ENCODE data around the gene CAPN8.

Gene CAPN8

DNA sequence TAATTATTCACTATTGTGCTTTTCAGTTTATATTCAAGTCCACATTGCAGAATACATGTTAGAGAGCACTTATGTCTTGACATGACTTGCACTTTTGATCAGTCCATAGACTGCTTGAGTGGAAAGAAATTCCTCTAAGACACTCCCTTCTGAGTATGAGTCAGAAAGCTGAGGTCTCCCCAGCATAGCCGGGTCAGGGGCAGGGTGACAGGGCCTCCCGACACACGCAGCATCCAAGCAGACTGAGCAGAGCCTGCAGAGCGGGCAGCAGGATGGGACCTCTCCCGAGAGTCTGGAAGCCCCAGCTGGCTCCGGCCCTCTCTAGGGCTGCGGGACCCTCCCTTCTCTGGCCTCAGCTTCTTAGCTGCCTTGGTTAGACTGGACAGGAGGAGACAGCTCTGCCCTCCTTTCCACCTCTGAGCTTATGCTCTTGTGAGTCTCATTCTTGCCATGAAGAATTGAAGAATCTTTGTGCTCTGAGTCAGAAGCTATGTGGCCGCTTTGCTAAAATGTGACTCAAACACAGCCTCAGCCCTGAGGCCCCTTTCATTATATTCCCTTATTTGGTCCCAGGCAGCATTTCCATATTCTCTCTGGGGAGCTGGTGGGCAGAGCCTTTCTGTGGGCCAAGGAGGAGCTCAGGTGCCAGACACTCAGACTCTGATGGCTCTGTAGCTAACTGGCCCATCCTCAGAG is 35.6 kb upstream of the CAPN8 start:
- DNase-seq, result no peak

DNA sequence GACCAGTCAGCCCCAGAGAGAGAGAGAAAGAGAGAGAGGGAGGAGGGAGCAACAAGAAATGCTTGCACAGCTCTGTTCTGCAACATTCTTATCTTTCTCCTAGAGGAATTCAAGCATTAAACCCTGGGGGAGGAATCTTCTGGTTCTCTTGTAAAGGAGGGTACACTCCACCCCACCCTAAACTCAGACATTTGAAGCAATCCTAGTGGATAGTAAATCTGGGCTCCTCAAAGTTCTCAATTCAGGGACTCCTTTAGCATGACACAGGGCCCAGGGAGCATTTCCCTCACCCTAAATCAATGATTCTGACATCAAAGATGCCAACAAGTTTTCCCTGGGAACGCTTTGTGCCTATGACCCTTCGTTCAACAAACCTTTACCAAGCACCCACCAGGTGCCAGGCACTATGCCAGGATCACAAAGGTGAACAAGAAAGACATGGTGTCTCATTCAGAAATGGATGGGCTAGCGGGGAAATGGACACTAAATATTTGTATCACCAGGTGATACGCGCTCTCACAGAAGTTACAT is 35.0 kb upstream of the CAPN8 start:
- DNase-seq, result no peak

DNA sequence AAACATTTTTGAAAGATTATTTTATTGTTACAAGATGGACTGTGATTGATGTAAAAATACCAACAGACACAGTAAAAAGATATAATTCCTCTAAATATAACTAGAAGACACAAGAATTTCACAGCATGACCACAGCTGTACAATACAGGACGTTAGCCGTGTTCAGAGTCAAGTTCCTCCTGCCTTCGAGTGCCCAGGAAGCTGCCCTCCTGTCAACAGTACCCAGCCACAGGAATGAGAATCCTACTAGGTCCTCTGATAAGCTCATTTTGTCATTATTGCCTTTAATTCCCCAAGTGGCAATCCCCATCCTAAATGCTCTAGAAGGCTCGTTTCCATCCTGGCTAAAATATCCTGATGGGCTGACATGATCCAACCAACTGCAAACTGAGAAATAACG is 30.4 kb upstream of the CAPN8 start:
- no peak for DNase-seq

DNA sequence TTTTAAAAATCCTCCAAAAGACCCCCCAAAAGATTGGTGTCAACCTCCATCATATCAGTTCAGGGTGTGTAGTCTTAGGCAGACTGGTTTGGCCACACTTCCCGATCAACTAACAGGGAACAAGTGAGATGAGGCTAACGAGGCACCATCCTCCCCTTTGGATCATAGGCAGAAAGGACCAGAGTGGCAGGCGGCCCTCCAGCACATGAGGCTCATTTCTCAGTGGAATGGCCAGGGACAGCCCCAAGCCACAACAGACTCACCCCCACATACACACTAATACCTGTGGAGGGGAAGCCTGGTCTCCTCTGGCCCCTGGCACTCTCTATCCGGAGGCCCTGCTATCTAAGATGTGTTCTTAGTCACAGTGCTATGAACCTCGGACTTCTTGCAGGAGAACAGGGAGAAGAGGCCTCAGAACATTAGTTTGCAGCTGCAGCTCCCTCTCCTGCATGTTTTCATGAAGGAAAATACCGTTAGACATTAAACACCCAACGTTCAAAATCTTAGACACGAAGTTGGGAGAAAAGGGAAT is 29.6 kb upstream of the CAPN8 start:
- DNase-seq, result no peak

DNA sequence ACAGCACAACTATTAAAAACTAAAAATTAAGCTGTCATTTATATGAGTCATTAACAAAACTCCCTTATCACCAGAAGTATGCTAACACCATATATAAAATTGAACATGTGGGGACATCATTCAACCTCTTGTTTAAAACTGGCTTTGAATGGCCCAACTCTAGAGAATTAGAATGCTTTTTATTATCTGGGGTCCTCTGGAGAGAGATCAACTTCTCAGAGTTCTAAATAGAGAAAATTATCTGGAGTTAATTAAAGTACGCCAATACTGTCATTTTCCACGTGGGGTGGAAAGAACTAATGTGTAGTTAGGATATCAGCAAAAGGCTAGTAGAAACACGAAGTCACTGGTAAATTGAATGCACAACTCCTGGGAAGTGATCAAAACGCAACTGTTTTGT is 25.6 kb upstream of the CAPN8 start:
- DNase-seq, result no peak

DNA sequence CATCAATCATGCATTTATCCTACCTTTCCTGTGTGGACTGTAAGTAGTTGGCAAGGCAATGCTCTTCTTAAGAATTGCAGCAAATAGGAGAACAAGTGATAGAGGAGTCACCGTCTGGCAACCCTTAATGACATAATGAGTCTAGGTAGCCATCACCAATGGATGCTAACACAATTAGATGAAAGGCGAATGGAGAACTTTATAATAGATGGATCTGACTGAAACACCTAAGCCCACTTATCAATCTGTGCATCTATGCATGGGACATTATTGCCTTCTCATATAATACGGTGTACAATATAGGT is 18.9 kb upstream of the CAPN8 start:
- no peak for DNase-seq

DNA sequence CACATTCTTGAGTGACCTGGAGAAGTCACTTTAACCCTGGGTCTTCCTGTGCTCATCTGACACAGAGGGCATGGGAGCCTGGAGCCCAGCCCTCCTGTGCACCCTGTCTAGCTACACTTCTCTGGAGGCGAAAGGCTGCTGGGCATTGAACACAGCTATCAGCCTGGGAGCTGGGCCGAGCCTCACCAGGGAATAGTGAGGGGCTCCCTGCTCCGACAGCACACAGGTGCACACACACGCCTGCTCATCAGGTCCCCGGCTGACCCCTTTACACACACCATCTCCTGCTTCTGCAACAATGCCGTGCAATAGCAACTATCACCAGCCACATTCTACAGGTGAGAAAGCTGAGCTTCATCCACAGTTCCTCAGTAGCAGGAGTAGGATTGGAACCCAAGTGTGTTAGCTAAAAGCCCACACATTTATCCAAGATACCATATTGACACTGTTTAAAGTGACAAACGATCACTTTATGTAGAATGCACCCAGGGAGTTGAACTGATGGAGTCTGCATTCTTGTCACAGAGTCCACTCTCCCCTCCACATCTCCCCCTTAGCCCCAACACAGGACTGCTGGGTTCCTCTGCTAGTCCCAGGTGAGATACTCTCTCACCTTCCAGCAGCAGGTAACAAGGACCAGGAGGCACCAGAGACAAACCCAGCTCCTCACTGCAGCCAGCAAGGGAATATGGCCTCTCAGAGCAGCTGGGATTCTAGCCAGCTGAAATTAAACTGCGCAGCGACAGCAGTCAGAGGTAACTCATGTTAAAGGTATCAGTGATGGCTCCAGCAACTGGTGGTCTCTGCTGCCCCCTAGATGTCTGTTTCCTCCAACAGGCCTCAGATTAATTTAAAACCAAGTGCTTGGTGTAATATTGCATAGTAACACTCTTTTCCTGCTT is 18.3 kb upstream of the CAPN8 start:
- DNase-seq, result peak; percentile 44

DNA sequence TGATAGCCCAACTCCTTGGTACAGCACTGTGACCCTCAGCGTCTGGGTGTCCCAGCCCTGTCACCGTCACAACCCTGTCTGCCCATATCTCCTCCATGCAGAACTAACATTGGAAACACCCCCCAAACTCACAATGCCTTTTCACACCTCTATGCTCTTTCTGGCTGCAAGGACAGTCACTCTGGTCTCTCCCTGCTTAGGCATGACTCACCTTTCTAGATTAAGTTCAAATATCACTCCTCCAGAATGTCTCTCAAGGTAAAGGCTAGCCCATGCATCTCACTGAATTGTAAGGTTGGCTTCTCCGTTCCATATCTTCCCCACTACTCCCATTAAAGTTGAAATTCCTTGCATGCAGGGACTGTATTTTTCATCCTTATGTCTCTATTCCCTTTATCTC is 17.0 kb upstream of the CAPN8 start:
- DNase-seq, result no peak

DNA sequence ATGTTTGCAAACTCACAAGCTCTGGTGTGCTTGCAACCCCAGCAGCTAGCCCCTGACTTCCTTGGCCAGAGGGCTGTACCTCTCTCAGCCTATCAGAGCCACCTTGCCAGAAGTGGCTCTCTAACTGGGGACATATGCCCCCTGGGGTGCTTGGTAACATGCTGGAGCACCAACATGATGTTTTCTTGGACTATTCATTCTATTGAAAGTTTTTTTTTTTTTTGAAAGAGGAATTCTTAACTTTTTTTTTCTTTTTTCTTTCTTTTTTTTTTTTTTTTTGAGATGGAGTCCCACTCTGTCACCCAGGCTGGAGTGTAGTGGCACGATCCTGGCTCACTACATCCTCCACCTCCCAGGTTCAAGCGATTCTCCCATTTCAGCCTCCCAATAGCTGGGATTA is 14.7 kb upstream of the CAPN8 start:
- no peak for DNase-seq

DNA sequence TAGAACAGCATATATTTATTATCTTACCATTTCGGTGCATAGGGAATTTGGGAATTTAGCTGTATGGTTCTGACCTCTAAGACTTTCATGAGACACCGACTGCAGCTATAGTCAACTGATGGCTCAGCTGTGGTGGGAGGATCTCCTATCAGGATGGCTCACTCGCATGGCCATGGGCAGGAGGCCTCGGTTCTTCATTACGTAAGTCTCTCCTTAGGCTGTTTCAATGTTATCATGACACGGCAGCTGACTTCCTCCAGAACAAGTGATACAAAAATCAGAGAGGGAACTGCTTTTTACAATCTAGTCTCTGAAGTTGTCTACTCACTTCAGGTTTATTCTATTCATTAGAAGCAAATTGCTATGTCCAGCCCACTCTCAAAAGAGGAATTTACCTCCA is 13.3 kb upstream of the CAPN8 start:
- no peak for DNase-seq

DNA sequence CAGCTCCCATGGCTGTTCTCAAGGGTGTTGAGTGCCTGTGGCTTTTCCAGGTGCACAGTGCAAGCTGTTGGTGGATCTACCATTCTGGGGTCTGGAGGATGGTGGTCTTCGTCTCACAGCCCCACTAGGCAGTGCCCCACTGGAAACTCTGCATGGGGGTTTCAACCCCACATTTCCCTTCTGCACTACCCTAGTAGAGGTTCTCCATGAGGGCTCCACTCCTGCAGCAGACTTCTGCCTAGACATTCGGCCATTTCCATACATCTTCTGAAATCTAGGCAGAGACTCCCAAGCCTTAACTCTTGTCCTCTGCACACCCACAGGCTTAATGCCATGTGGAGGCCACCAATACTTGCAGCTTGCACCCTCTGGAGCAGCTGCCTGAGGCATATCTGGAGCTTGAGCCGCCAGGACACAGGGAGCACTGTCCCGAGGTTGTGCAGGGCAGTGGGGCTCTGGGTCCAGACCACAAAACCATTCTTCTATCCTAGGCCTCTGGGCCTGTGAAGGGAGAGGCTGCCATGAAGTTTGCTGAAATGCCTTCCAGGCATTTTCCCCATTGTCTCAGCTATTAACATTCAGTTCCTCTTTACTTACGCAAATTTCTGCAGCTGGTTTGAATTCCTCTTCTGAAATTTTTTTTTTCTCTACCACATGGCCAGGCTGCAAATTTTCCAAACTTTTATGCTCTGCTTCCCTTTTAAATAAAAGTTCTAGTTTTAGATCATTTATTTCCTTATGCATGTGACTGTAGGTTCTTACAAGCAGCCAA is 8.8 kb upstream of the CAPN8 start:
- DNase-seq, result no peak

DNA sequence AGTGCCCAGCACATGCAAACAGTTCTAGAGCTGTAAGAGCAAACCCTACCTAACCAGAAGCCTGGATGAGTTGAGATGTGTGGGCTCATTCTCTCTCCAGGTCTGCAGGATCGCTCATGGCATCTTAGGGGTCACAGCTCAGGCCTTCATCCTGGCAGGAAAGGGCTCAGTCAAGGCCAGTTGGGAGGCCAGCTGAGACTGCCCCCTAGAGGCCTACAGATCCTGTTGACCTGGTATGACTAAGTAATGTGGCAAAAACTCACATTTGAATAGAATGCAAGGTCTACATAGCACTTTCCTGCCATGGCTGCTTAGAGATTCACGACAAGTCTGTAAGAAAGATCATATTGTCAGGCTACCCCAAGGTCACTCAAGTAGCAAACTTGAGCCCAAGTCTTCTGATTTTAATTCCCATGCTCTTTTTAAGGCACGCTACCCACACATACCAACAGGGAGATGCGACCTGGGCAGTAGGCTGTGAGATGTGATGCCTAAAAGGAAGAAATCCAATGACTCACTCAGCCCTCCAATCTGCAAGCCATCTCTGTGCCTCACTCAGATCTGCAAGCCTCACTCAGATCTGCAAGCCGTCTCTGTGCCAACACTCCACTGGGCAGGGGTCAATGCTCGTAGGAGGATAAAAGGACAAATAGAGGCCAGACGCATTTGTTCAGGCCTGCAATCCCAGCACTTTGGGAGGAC is 5.1 kb upstream of the CAPN8 start:
- no peak for DNase-seq

DNA sequence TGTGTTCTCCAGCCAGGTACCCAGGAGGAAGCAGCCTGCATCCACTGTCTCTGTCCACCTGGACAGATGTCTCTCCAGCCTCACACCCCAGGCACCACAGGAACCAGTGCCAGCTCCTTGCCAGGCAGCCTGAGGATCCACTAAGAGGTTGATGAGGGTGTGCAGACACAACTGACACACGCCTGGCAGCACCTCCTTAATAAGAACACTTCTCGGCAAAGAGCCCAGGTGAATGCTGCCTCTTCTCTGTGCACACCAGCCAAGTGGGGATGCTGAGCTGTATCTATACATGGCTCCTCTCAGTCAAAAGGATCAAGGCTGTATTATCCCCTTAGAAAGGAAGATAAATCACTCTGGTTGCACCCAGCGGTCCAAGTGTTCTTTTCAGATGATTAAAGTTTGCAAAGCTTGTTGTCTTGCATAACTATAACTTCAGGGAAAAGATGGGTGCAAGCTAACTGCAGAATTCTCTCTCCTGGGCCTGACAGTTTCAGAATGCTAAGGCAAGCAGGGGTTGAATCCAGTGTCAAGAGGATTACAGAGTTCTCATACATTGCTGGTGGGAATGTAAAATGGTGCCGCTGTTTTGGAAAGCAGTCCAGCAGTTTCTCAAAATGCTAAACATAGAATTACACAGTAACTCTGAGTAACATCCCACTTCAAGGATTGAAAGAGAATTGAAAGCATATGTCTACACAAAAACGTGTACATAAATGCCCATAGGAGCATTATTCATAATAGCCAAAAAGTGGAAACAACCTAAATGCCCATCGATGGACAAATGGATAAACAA is 3.7 kb upstream of the CAPN8 start:
- no peak for DNase-seq

DNA sequence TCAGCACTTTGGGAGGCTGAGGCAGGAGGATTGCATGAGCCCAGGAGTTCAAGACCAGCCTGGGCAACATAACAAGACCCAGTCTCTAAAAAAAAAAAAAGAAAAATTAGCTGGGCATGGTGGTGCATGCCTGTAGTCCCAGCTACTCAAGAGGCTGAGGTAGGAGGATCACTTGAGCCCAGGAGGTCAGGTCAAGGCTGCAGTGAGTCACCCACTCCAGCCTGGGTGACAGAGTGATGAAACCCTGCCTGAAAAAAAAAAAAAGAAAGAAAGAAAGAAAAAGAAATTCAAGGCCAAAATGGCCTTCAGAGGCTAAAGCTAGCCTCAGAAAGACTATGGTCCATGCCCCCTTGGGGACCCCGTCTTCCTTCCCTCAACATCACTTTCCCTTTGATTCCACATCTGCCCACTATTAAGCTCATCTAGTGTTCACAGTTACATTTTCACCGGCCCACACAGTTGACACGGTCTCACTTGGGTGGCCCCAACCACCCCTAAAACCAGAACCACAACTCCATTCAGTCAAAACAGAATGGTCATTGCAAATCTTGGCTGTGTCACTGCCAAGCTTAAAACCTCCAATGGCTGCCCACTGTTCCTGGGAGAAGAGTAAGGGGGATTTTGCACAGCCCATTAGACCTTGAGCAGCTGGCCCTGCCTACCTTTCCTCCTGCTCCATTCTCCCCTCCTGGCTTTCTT is 2.1 kb upstream of the CAPN8 start:
- DNase-seq, result no peak

DNA sequence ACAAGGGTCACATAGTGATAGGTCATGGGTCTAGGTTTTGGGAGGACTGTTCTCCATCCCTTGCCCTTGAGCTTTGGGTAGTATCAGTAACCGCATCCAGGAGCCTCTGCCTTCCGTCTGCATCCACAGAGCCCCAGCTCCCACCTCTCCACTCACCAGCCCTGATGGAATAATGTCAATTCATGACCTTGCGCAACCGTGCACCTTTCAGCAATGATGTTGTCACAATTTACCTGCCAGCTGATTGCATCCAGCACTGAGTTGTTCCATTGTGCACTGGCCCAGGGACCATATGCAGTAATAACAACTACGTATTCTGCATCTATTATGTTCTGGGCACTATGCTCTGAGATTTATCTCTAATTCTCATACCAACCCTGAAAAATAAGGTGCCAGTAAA is 1.4 kb downstream of the CAPN8 start:
- no peak for DNase-seq

DNA sequence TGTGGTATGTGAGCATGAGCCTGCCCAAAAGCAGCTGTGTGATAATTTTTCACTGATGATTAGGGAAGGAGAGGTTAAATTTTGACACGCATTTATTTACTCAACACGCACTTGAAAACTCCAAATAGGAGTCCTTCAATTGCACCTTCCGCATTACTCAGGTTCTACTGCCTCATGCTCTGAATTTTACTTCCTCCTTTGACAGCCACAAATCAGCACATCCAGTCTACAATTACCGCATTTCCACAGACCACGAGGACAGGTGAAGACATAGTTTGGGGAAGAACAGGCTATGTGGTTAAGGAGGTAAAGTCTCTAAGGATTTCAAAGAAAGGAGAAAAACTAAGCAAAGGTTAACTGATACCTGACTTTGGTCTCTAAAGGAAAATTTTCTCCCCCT is 2.6 kb downstream of the CAPN8 start:
- DNase-seq, result no peak

DNA sequence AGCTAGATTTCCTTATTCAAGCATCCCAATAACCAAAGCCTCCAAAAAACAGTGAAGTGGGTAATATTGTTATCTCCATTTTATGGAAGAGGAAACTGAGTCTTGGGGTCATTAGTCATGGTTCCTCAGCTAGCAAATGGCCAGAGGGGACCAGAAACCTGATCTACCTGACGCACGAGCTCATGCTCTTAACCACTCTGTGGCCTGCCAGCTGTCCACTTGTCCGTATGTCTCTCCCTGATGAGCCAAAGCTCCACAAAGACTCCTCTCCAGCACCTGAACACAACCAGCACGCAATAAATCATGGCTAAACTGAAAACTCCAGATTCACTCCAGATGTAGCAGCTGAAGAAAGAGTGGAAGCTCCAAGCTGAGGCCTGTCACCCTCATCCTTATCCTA is 5.8 kb downstream of the CAPN8 start:
- DNase-seq, result no peak

DNA sequence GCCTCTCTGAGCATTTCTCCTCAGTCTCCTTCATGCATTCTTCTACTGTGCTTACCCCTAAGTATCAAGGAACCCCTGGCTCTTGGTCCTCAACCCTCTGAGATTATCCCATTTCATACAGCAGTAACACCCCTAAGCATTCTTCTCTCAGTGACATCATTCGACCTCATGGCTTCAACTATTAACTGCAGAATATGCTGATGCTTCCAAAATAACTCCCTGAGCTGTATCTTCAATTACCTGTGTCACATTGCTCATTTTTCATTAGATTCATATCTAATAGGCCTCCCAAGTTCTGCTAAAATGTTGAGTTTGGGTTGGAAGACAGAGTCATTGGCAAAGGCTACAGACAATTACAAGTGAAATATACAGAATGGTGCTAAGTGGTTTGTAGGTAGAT is 7.5 kb downstream of the CAPN8 start:
- DNase-seq, result no peak

DNA sequence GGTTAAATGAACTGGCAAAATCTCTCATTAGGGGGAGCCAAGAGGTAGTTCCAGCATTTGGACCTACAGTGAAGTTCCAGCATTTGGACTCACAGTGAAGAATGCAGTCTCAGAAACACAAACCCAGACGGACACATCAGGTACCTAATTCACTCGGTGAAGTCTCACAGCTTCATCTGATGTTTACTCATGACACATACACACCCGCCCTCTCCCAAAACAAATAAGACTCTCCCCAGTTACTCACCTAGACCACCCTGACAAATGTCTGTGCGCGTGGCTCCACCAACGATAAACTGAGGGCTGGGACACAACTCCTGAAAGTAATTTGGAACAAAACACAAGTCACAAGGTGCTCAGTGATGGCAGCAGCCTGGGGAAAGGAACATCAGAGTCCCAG is 11.4 kb downstream of the CAPN8 start:
- DNase-seq, result no peak

DNA sequence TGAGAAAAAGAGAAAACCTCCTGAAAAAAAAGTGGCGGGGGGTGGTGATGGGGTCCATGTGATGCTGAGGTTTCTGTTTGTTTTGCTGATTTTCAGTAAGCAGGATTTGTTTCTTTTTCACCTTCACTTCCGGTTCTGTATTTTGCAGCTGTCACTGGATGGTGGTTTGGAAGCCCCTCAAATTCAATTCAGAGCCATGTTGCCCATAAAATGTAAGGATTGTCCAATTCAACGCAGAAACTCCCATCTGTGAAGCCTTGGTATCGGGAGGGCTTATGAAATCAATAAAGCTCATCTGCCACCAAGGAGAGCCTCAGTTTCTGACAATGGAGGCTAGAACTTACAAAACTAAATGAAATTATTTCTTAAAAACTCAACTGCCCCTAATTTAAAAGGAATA is 12.1 kb downstream of the CAPN8 start:
- DNase-seq, result no peak

DNA sequence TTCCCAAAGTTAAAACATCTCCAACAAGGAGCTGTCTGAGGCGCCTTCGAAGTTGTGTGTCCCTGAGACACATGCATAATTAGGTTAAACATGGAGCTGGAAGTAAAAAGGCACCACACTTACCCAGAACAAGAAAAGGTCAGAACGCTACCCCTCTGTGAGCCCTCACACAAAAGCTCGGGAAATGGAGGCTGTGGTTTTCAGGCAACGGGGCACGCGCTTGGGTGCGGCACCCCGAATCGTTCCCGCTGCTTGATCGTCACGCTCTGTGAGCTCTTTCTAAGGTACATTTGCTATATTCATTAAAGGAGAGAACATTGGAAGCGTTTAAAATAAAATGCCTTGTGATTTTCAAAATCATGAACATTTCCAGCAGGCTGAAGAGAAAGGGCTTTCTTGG is 12.5 kb downstream of the CAPN8 start:
- no peak for DNase-seq
